Stimulated activated CD4-positive, alpha-beta T cell treated with anti-CD3 and anti-CD28 coated beads, Interleukin-1b, Interleukin-23, amount 100 ng/mL, for 24 hours (primary cell): ENCODE data around the gene GATA2.

Experiments
- DNase-seq, 4 experiments: peaks; one replicate each; pipeline ENCODE4 v3.0.0-alpha.2; 2020; ENCODE audit warnings: low read depth in 4 of 4, low spot score in 1 of 4

The GATA2 gene

GRCh38 chr3:128492671-128493569 is at the start of gene GATA2:
TSS of gene GATA2 (minus strand) at chr3:128493201. CDS start at chr3:128487031, 6,170 bp downstream.
- DNase-seq = no peak

GRCh38 chr3:128541246-128541645 is 48.2 kb upstream of the GATA2 start:
- DNase-seq = no peak

DNA sequence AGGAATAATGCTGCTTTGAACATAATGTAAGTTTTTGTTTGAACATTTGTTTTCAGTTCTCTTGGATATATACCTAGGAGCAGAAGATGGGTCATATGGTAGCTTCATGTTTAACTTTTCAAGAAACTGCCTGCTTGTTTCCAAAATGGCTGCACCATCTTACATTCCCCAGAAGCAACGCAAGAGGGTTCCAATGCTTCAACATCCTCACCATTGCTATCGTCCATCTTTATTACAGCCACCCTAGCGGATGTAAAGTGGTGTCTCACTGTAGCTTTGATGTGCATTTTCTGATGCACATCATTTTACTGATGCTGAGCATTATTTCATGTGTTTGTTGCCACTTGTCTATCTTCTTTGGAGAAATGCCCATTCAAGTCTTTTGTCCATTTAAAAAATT is 46.4 kb upstream of the GATA2 start:
- DNase-seq = no peak

DNA sequence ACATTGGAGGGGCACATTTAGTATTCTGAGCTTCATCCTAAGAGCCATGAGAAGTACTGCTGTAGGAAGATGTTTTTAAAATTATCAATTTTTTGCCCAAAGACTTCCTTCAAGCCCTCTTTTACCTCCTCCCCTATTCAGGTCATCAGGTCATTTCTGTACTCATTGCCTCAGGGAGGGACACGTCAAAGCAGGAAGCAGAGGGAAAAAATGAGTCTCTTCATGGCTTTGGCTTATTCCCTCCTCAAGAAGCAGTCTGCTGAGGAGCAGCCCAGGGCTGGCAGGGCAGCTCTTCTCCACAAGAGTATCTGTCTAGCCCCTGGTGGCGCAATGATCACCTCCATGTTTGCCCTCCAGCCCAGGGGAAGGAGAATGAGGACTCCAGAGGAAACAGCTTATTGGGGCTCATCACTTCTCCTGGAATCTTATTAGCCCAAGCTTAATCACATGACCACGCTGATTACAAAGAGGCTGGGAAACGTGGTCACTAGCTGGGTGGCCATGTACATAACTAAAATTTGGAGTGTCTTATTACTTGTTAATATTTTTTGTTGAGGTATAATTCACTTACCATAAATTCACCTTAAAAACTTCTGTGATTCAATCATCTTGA is 44.2 kb upstream of the GATA2 start:
- DNase-seq = no peak

- DNase-seq = no peak
These were observed 39.3 kb upstream of the GATA2 start for GRCh38 chr3:128532012-128532983.

DNA sequence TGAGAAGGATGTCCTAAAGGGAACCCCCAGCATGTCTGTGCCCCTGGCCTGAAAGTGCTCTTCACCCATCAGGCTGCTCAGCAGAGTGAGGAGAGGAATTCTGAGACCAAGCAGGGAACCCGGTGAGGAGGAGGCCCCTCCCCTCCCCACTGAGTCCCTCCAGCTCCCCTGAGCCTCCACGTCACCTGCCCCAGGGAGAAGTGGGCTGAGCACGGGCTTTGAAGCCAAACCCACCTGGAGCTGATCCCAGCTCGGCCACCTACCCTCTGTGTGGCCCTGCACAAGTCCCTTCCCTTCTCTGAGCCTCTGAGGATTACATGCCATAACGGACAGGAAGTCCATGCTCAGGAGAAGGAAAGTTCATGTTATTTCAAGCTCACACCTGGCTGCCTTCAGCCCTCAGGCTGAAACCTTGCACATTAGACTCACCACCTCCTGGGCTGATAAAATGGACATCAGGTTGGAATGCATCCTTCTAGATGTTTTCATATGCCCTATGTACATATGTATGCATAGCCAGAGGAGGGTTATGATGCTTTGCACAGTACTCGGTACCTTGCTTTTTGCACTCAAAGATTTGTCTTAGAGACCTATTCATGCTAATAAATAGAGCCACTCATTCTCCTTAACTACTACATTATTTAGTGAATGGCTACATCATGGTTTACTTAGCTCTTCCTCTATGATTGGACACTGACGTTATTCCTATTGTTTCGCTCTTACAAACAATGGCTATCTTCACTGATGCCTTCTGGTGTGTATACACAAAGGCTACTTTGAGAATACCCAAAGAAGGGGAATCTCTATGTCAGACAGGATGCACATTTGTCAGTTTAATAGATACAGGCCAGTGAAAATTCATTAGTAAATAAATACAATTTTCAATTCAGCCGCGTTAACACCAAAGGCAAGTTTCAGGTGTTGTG is 31.6 kb upstream of the GATA2 start:
- no peak for DNase-seq

- no peak for DNase-seq
These were observed 30.6 kb upstream of the GATA2 start for GRCh38 chr3:128523591-128523990.

DNA sequence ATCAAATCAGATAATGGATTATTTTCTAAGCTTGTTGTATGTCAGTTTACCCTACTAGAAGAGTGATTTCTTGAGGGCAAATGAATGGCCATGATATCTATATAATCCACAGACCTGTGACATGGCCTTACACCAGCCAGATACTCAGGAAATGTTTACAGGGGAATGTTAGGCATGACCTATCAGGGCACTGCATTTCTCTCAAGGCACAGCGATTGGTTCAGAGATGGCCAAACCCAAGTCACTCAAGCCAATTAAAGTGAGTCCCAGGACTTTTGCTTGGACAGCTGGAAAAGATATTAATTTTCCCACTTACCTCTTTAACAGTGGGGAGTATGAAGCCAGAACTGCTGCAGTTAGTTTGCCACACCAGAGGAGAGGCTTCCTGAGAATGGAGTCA is 28.7 kb upstream of the GATA2 start:
- no peak for DNase-seq

GRCh38 chr3:128518587-128519490 is 25.8 kb upstream of the GATA2 start:
- no peak for DNase-seq

- no peak for DNase-seq
These were observed 24.6 kb upstream of the GATA2 start for GRCh38 chr3:128517648-128518047.

DNA sequence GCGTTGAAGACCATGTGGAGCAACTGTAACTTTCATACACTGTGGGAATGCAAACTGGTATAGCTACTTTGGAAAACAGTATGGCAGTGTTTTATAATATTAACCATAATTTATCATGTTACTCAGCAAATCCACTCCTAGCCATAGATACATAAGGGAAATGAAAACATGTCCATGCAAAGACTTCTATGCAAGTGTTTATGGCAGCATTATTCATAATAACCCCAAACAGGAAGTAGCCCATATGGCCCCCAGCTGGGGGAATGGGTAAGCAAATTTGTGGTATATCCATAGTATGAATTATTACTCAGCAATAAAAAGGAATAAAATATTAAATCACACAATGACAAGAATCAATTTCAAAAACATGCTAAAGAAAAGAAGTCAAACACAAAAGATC is 23.0 kb upstream of the GATA2 start:
- no peak for DNase-seq

- no peak for DNase-seq
These were observed 15.9 kb upstream of the GATA2 start for GRCh38 chr3:128508852-128509251.

DNA sequence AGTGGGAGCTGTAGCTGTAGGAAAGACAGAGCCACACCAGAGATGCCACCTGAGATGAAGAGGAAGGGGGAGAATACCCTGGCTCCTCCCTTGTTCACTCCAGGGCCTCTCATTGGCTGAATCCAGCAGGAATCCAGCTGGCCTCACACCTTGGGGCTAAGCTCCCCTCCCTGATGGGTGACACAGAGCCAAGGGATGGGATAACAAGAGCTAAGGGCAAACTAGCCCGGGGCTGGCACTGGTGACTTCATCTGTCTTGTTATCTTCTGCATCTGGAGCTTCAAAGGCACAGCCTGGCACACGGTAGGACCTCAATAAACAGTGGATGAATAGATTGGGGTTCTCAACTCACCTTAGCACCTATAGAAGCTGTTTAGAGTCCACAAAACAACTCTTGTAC is 13.8 kb upstream of the GATA2 start:
- no peak for DNase-seq

DNA sequence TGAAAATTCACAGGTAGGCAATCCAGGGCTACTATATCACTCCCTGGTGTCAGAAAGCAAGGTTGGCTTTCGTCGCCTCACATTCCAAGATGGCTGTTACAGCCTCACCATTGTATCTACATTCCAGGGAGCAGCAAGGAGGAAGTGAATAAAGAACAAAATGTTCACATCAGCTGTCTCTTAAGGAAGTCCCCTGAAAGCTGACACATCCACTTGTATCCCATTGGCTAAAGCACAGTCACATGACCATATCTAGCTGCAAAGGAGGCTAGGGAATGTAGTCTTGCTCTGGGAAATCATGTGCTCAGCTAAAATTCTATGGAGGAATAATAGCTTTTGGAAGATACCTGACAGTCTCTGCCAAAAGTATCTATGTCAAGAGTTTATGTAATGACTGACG is 12.8 kb upstream of the GATA2 start:
- no peak for DNase-seq

DNA sequence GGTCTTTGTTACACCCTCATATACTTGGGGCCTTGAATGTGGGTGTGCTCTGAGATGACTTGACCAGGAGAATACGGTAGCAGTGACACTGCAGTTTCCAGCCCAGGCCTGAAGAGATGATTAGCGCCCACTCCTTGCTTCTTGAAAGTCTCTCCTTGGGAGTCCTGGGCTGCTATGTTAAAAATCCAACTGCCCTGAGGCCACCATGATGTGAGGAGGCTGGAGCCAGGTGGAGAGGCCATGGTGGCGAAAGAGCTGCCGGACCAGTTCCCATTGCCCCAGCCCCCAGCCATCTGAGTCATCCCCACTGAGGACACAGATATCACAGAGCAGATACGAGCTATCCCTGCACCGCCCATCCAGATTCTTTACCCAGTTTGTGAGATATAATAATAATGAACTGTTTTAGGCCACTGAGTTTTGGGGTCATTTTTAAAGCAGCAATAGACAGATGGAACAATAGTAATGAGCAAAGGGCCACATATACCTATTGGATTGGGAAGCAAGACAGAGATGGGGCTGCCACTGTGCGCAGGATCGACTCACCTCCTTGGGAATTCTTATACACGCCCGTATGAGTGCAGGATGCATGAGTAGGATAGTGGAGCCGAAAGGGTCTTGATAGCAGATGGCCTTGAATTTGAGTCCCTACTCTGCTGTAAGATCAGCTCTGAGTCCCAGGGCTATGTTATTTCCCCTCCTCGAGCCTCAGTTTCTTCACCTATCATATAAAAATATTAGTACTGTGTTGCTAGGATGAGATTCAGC is 12.1 kb upstream of the GATA2 start:
- DNase-seq = no peak

- DNase-seq = no peak
These were observed 11.5 kb upstream of the GATA2 start for GRCh38 chr3:128504533-128504915.

DNA sequence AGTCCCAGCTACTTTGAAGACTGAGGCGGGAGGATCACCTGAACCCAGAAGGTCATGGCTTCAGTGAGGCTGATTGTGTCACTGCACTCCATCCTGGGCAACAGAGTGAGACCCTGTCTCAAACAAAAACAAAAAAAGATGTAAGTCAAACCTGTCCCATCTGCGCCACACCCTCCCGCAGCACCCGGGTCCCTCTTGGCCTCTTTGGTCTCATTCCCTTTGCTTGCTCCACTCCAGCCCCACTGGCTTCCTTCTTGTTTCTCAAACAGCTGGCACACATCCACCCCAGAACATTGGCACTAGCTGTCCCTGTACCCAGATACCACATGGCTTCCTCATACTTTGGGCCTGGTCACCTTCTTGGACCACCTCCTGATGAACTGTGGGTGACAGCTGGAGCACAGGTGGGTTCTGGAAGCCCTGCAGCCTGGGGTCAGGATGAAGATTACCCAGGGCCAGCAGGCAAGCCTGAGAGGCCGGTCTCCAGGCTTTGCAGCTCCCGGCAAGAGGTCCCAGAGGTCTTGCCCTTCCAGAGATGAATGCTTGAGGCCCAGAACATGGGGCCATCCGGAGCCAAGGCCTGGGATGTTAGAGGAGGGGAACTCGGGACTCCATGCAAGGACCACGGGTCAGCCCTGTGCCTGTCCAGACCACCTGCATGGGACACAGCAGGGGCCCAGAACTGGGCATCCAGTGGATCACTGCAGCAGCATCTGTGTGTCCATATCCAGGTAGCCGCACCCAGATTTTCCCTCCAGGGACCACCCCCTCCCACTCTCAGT is 10.9 kb upstream of the GATA2 start:
- DNase-seq = no peak

GRCh38 chr3:128503164-128503651 is 10.2 kb upstream of the GATA2 start:
- DNase-seq = no peak
